GM18499 (cell line): Measurements from ENCODE around the gene NVL.
"Not testable (repeated sequence)": the region's sequence is repeated elsewhere in the genome, so short reads cannot be mapped to it uniquely, and the experiment has no call there.

Experiments
- ATAC-seq: cut with Tn5 transposase; IDR thresholded peaks from one replicate; pipeline ENCODE4 v1.9.1; 2021; ENCODE audit warnings: moderate number of reproducible peaks; ENCODE audit not compliant: insufficient read depth, unreplicated experiment

Gene NVL

GRCh38 chr1:224238212-224238611 lies 91.8 kb downstream of the NVL start:
- no peak for ATAC-seq

GRCh38 chr1:224237119-224237881 lies 92.7 kb downstream of the NVL start:
- no peak for ATAC-seq

- no peak for ATAC-seq
These were observed 94.0 kb downstream of the NVL start for GRCh38 chr1:224235813-224236493.

GRCh38 chr1:224234017-224234416 lies 96.0 kb downstream of the NVL start:
- no peak for ATAC-seq

- no peak for ATAC-seq
These were observed 103.0 kb downstream of the NVL start for GRCh38 chr1:224226849-224227502.

- ATAC-seq, result no peak
These were observed 105.9 kb downstream of the NVL start for GRCh38 chr1:224223819-224224714.

GRCh38 chr1:224219612-224220059 lies 110.3 kb downstream of the NVL start:
- ATAC-seq, result no peak

- no peak for ATAC-seq
These were observed 110.9 kb downstream of the NVL start for GRCh38 chr1:224219011-224219611.

GRCh38 chr1:224217655-224218623 lies 112.0 kb downstream of the NVL start:
- no peak for ATAC-seq

- ATAC-seq, result no peak
These were observed 113.6 kb downstream of the NVL start for GRCh38 chr1:224216382-224216781.

- ATAC-seq, result no peak
These were observed 116.4 kb downstream of the NVL start for GRCh38 chr1:224213438-224214119.

- ATAC-seq, result no peak
These were observed 117.3 kb downstream of the NVL start for GRCh38 chr1:224212618-224213061.

- no peak for ATAC-seq
These were observed 118.6 kb downstream of the NVL start for GRCh38 chr1:224211206-224211962.

- ATAC-seq, result not testable (repeated sequence)
These were observed 123.9 kb downstream of the NVL start for GRCh38 chr1:224205931-224206538.

- ATAC-seq, result no peak
These were observed 124.5 kb downstream of the NVL start for GRCh38 chr1:224205438-224205840.

- ATAC-seq, result peak; percentile 61
These were observed 126.5 kb downstream of the NVL start for GRCh38 chr1:224203243-224204016.
